ENCODE data around the gene NELFB. TPM values are rescaled to one million over a fixed set of nuclear protein-coding genes. Genes with fewer than 3 reads are reported as not detected.
"Not testable (repeated sequence)": the region's sequence is repeated elsewhere in the genome, so short reads cannot be mapped to it uniquely, and the experiment has no call there.

The NELFB gene
- total RNA-seq, 1 experiment from 2014 or later = 95.0 TPM

GRCh38 chr9:137241490-137242268 lies 13.4 kb upstream of the NELFB start:
- peaks cover 20% of the 10 kb centered on the region for H3K36me3 Mint-ChIP-seq
- ChIA-PET CTCF (interaction anchor here (1.0 to 2.4 kb wide), 15 partner anchors 10 to 212 kb away, joined by 3 to 14 read pairs (median 5); partner anchors contain the start of genes CYSRT1, RNF224 and TOR4A), POLR2A (interaction anchor here (0.9 to 1.8 kb wide), 11 partner anchors 11 to 654 kb away, joined by 3 to 30 read pairs (median 4); partner anchors contain the start of genes MAN1B1, STPG3 and TOR4A)
- H3K4me1 Mint-ChIP-seq = peaks cover 39% of the 10 kb centered on the region
- TF ChIP-seq ZBTB43 (CRISPR knock-in tag; IDR thresholded peaks at IDR 0.05) = 0 out of 2 replicates have a peak, but pooled peaks have one; percentile 3
- 0 out of 2 replicates have a peak, but pooled peaks have one; percentile 37 for TF ChIP-seq NR3C1 (CRISPR knock-in tag; conservative IDR thresholded peaks at IDR 0.05; ENCODE audit: low read depth)
- no peak for TF ChIP-seq ZNF396 (CRISPR knock-in tag; IDR thresholded peaks at IDR 0.05; ENCODE audit: borderline replicate concordance)
- TF ChIP-seq TP53 (CRISPR knock-in tag; IDR thresholded peaks at IDR 0.05) = no peak
- TF ChIP-seq ZMAT4 (CRISPR knock-in tag; IDR thresholded peaks at IDR 0.05) = no peak
- TF ChIP-seq NFE2L1 (CRISPR knock-in tag; IDR thresholded peaks at IDR 0.05) = no peak
- TF ChIP-seq FOXP1 (CRISPR knock-in tag; IDR thresholded peaks at IDR 0.05; ENCODE audit: borderline replicate concordance) = no peak
- TF ChIP-seq PRRX2 (CRISPR knock-in tag; IDR thresholded peaks at IDR 0.05) = no peak
- TF ChIP-seq MXD4 (CRISPR knock-in tag; IDR thresholded peaks at IDR 0.05; ENCODE audit: borderline replicate concordance) = no peak
- no peak for TF ChIP-seq MYBL2 (CRISPR knock-in tag; IDR thresholded peaks at IDR 0.05)
- no peak for TF ChIP-seq NFYB (CRISPR knock-in tag; conservative IDR thresholded peaks at IDR 0.05; ENCODE audit: low read depth)
- TF ChIP-seq RORB (CRISPR knock-in tag; IDR thresholded peaks at IDR 0.05) = no peak
- no peak for TF ChIP-seq ELF4 (CRISPR knock-in tag; IDR thresholded peaks at IDR 0.05; ENCODE audit: low read depth)
- TF ChIP-seq TEAD1 (CRISPR knock-in tag; IDR thresholded peaks at IDR 0.05) = no peak
- no peak for TF ChIP-seq ZNF512 (CRISPR knock-in tag; IDR thresholded peaks at IDR 0.05; ENCODE audit: borderline replicate concordance)
- no peak for TF ChIP-seq MAX (CRISPR knock-in tag; IDR thresholded peaks at IDR 0.05)
- no peaks in the 10 kb centered on the region for H3K27me3 Mint-ChIP-seq (ENCODE audit: low read depth)
- H3K9me3 Mint-ChIP-seq = no peaks in the 10 kb centered on the region
- peak overlapping the region; percentile 81 for H3K4me3 Mint-ChIP-seq
- ATAC-seq (no peak), DNase-seq (ENCODE audit: low spot score) (no peak)
- H3K27ac Mint-ChIP-seq = no peak overlapping the region

GRCh38 chr9:137242269-137243203 lies 12.6 kb upstream of the NELFB start:
- ChIA-PET CTCF (no interaction called here), POLR2A (interaction anchor here (1.0 to 1.2 kb wide), 3 partner anchors 12 to 156 kb away, joined by 3 read pairs; partner anchors contain the start of gene MAN1B1)
- H3K27me3 Mint-ChIP-seq (ENCODE audit: low read depth) = no peaks in the 10 kb centered on the region; the same call in 1 of the 2 replicates
- no peaks in the 10 kb centered on the region for H3K9me3 Mint-ChIP-seq
- peaks cover 36% of the 10 kb centered on the region for H3K4me1 Mint-ChIP-seq
- H3K4me3 Mint-ChIP-seq = peak overlapping the region; percentile 81
- no peak for ATAC-seq
- TF ChIP-seq ARID4B (CRISPR knock-in tag; IDR thresholded peaks at IDR 0.05; ENCODE audit: borderline replicate concordance) = no peak
- no peak for TF ChIP-seq IRF2 (CRISPR knock-in tag; IDR thresholded peaks at IDR 0.05; ENCODE audit: borderline replicate concordance, low read depth)
- no peak for TF ChIP-seq SMAD3 (CRISPR knock-in tag; IDR thresholded peaks at IDR 0.05; ENCODE audit: borderline replicate concordance)
- TF ChIP-seq SMAD4 (CRISPR knock-in tag; IDR thresholded peaks at IDR 0.05) = no peak
- TF ChIP-seq RORB (CRISPR knock-in tag; IDR thresholded peaks at IDR 0.05) = no peak
- no peak for TF ChIP-seq MAX (CRISPR knock-in tag; IDR thresholded peaks at IDR 0.05)
- no peak for TF ChIP-seq ZNF396 (CRISPR knock-in tag; IDR thresholded peaks at IDR 0.05; ENCODE audit: borderline replicate concordance)
- peak overlapping the region; percentile 74 for H3K27ac Mint-ChIP-seq
- peaks cover 20% of the 10 kb centered on the region for H3K36me3 Mint-ChIP-seq
- no peak for DNase-seq (ENCODE audit: low spot score)

GRCh38 chr9:137243266-137243625 lies 11.9 kb upstream of the NELFB start:
- POLR2A ChIA-PET = interaction anchor here (1.2 kb wide), 1 partner anchor 11 kb away, joined by 3 read pairs; no protein-coding TSS in a partner anchor
- H3K36me3 Mint-ChIP-seq = peaks cover 20% of the 10 kb centered on the region
- not testable (repeated sequence) for H3K27me3 Mint-ChIP-seq (ENCODE audit: low read depth); DNase-seq (ENCODE audit: low spot score); ATAC-seq; H3K27ac Mint-ChIP-seq; H3K9me3 Mint-ChIP-seq
- CTCF ChIA-PET = interaction anchor here (2.1 kb wide), 1 partner anchor 8 kb away, joined by 7 read pairs; no protein-coding TSS in a partner anchor
- H3K4me1 Mint-ChIP-seq = peaks cover 35% of the 10 kb centered on the region
- peak overlapping the region; percentile 81 for H3K4me3 Mint-ChIP-seq

All from WTC11 (cell line).